HEK293T (cell line): Measurements from ENCODE around the gene PALLD.

ENCODE experiments used
- CTBP1 ChIP-seq: fragments of 450-650 bp; IDR thresholded peaks from 2 replicates; pipeline ENCODE4 v1.6.1; 2016; ENCODE audit warnings: borderline replicate concordance
- LEF1 ChIP-seq: fragments of 450-650 bp; IDR thresholded peaks from 2 replicates; pipeline ENCODE4 v1.6.1; 2017; ENCODE audit warnings: mild to moderate bottlenecking, borderline replicate concordance
- PKNOX1 ChIP-seq: fragments of 450-650 bp; IDR thresholded peaks from 2 replicates; pipeline ENCODE4 v1.6.1; 2016

DNA sequence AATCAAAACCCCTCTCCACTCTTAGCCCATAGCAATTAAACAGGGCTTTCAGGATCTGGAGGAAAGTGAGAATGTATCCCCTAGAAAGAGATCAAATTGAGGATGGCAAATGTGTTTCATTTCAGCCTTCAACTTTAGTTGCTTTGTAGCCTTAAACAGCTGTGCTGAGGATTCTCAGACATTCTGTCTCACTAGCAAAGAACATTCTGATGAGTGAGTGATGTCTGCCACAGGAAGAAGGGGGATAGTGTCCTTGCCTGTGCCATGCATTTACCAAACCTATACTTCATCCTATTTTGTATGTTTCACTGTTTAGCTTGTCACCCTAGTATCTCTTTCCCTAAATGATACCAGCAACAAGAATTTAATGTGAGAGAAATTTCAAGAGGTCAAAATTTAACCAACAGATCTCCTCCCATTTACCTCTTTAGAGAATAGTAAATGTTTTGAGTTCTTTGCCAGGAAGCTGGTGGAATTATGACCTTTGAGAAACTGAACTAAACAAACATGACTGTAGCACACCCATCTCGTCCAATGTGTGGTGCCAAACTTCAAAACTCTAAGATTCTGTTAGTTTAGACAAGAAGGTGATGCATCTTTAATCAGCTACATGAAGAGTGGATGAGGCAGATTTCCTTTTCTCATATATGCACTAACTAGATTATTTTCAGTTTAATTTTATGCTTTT, 165.6 kb downstream of the PALLD start:
- TF ChIP-seq CTBP1: no peak
- no peak for TF ChIP-seq PKNOX1
- no peak for TF ChIP-seq LEF1
